Activated CD4-positive, alpha-beta T cell treated with anti-CD3 and anti-CD28 coated beads, Interleukin-2, amount 50 U/mL, for 16 hours (primary cell): ENCODE results near the gene TSPAN10.

ENCODE experiments used
- DNase-seq: peaks from one replicate; pipeline ENCODE4 v3.0.0-alpha.2; 2020

TSPAN10 gene

GRCh38 chr17:81690549-81690948 lies 53.6 kb downstream of the TSPAN10 start:
- DNase-seq, result no peak

DNA sequence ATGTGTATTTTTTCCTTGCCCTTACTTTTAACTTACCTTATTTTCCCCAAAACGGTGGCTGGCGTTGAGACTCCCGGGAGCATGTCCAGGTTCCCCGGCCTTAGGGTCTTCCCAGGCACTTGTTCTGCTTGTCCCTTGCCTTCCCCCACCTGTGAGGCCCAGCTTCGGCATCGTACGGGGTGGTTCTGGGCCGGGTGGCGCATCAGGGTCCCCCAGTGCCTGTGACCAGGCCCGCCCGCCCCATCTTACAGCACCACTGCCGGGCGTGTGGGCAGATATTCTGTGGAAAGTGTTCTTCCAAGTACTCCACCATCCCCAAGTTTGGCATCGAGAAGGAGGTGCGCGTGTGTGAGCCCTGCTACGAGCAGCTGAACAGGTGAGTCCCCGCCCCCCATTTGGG lies 54.2 kb downstream of the TSPAN10 start:
- no peak for DNase-seq

DNA sequence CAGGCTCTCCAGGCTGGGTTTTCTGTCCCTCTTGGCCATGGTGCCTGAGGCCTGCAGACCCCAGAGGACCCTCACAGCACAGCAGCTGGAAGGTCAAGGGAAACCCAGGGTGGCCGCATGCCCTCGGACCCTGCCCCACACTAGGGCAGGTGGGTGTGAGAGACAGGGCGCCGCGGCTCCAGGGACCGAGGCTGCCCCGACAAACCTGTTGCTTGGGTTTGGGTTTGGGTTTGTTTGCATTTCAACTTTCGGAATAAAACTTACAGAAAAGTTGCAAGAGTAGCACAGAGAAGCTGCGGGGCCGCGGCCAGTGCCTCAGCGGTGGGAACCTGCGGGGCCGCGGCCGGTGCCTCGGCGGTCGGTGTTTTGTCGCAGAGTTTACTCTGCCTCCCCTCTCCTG lies 54.6 kb downstream of the TSPAN10 start:
- no peak for DNase-seq

DNA sequence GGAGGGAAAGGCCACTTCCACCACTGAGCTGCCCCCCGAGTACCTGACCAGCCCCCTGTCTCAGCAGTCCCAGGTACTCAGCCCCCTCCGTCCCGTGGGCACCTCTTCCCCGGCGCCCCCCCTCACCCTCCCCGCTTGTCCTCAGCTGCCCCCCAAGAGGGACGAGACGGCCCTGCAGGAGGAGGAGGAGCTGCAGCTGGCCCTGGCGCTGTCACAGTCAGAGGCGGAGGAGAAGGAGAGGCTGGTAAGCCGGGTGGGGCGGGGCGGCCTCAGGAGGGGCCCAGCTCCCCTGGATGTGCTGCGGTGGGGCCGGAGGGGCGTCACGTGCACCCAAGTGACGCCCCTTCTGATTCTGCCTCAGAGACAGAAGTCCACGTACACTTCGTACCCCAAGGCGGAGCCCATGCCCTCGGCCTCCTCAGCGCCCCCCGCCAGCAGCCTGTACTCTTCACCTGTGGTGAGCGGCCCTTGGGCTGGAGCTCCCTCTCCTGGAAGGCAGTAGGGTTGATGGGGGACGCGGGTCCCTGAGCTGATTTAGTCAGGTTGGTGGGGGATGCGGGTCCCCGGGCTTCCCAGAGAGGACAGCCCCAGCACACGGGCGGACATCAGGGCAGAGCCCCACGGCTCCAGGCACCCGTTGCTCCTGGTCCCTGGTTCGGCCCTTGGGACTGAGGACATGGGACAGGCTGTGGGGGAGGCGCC lies 56.7 kb downstream of the TSPAN10 start:
- DNase-seq, result no peak

DNA sequence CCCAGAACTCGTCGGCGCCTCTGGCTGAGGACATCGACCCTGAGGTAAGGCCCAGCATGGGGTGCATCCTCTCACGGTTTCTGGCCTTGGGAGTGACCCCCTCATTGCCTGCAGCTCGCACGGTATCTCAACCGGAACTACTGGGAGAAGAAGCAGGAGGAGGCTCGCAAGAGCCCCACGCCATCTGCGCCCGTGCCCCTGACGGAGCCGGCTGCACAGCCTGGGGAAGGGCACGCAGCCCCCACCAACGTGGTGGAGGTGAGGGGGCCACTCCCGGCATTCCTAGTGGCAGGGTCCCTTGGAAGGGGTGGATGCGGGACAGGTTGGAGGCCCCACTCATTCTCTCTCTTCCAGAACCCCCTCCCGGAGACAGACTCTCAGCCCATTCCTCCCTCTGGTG lies 57.8 kb downstream of the TSPAN10 start:
- DNase-seq, result no peak

DNA sequence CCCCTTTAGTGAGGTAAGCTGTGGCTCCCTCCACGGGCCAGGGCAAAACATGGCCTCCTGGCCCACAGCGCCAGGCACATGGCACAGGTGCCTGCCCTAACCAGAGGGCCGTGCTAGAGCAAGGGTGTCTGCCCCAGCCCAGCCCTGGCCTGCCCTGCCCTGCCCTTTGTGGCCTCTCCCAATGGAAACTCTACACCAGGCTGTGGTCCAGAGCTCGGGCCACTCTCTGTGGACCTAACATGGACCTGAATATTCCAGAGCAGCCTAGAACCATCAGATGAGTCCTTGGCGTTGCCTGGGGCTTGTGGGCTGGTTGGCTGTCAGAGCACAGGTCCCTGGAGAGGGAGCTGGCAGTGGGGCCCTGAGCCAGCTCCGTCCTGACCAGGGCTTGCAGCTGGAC lies 58.2 kb downstream of the TSPAN10 start:
- DNase-seq, result no peak

- no peak for DNase-seq
These were observed 58.8 kb downstream of the TSPAN10 start for GRCh38 chr17:81695801-81696200.

- no peak for DNase-seq
These were observed 59.4 kb downstream of the TSPAN10 start for GRCh38 chr17:81696218-81696941.

DNA sequence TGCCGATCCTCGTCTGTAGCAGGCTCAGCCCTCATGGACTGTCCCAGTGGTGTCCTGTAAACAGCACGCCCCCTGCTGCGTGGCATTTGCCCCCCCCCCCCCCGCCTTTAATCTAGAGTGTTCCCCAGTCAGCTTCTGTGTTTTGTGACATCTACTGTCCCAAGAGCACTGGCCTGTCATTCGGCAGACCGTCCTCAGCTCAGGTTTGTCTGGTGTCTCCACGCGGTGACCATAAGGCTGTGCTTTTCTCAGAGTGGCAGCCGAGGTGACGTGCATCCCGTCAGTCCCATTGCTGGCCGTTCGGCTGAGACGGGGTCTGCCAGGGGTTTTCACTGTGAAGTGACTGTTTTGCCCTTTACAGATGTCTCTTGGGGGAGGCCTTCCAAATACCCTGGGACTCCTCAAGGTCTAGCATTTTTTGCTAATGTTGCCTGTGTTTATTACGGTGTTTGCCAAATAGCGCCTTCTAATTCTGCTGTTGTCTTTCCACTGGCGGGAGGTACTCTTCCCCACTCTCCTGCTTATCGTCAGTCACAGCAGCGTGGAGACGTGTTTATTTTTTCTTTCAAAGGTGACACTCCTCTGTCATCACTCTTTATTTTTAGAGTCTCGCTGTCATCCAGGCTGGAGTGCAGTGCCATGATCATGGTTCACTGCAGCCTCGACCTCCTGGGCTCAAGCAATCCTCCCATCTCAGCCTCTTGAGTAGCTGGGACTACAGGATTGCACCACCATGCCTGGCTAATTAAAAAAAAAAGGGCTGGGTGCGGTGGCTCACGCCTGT lies 60.5 kb downstream of the TSPAN10 start:
- DNase-seq, result no peak
